HCT116 (cell line): ENCODE results near the gene KLHL40. TPM values are rescaled to one million over a fixed set of nuclear protein-coding genes. Genes with fewer than 3 reads are reported as not detected.

Experiments
- ATAC-seq: fragments of 200-7000 bp; cut with Tn5 transposase; 2 replicates; pipeline ENCODE4 v1.9.1; 2020; ENCODE audit warnings: mild to moderate bottlenecking, moderate library complexity
- BruUV-seq: library from RNA; stranded (reverse); fragments of 400-500 nt; replicated peaks from 2 replicates; lab custom pipeline; 2021; lab: Mats Ljungman, UMichigan
- CTCF ChIA-PET: fragments of 300-600 bp; sonication (Branson Sonifier 250); formaldehyde crosslinking; loops from one replicate; lab custom pipeline; 2021; ENCODE audit warnings: antibody characterized with exemption; lab: Charles Lee
- POLR2A ChIA-PET: fragments of 300-600, 350-600 bp; sonication (Branson Sonifier 250); formaldehyde crosslinking; loops from one replicate; lab custom pipeline; 2021; ENCODE audit warnings: antibody characterized with exemption; lab: Charles Lee
- RAD21 ChIA-PET, 2 experiments: fragments of 300-600 bp; sonication (Branson Sonifier 250); formaldehyde crosslinking; loops; one replicate each; lab custom pipeline; 2023; ENCODE audit warnings: low total read pairs in 2 of 2; ENCODE audit not compliant: uncharacterized antibody in 2 of 2, unreplicated experiment in 2 of 2, low non-redundant PET in 1 of 2; lab: Charles Lee
- DNase-seq: peaks from one replicate; pipeline ENCODE4 v3.0.0-alpha.2; 2010; ENCODE audit warnings: low read depth, low spot score
- H2AFZ ChIP-seq: fragments of 200-600 bp; shearing (Covaris generic), sonication (generic); 2 replicates; pipeline ENCODE4 v1.6.1; 2017; ENCODE audit warnings: low read depth, mixed run types, mixed read lengths, antibody characterized with exemption, low read length; ENCODE audit not compliant: poor library complexity, severe bottlenecking
- H3K27ac ChIP-seq: 2 replicates; pipeline ENCODE4 v1.5.1; 2012; ENCODE audit warnings: low read depth, low read length
- H3K27me3 ChIP-seq: fragments of 200-600 bp; sonication (generic); 2 replicates; pipeline ENCODE4 v1.6.1; 2016; ENCODE audit warnings: mixed run types, low read length, mixed read lengths; ENCODE audit not compliant: insufficient read depth
- H3K36me3 ChIP-seq, 2 experiments: fragments of 200-500 bp in 1 of 2; fragments of 200-600 bp in 1 of 2; sonication (Bioruptor generic) in 1 of 2; sonication (generic) in 1 of 2; 2 replicates each; pipeline versions ENCODE4 v1.5.1 to v1.6.1; 2014 to 2016; ENCODE audit warnings: low read length in 2 of 2, inconsistent platforms in 1 of 2, mixed read lengths in 1 of 2, mixed run types in 1 of 2; ENCODE audit not compliant: insufficient read depth in 2 of 2, control insufficient read depth in 1 of 2
- H3K4me1 ChIP-seq, 2 experiments: fragments of 200-600 bp in 1 of 2; sonication (generic) in 1 of 2; 2 replicates each; pipeline versions ENCODE4 v1.5.1 to v1.6.1; 2012 to 2017; ENCODE audit warnings: low read length in 2 of 2, inconsistent platforms in 1 of 2, mild to moderate bottlenecking in 1 of 2, mixed read lengths in 1 of 2, mixed run types in 1 of 2, moderate library complexity in 1 of 2; ENCODE audit not compliant: insufficient read depth in 2 of 2, control insufficient read depth in 1 of 2
- H3K4me2 ChIP-seq: fragments of 200-600 bp; sonication (generic); 2 replicates; pipeline ENCODE4 v1.6.1; 2017; ENCODE audit warnings: mixed run types, low read length, mixed read lengths
- H3K4me3 ChIP-seq, 2 experiments: fragments of 200-600 bp in 1 of 2; sonication (generic) in 1 of 2; replicated peaks in 1 of 2; 2 replicates each; pipeline ENCODE4 v1.5.1; 2011 to 2016; ENCODE audit warnings: low read length in 2 of 2, control low read depth in 1 of 2, low read depth in 1 of 2, mild to moderate bottlenecking in 1 of 2, mixed read lengths in 1 of 2, mixed run types in 1 of 2
- H3K79me2 ChIP-seq: fragments of 200-600 bp; sonication (generic); 2 replicates; pipeline ENCODE4 v1.6.1; 2017; ENCODE audit warnings: mild to moderate bottlenecking, mixed run types, low read length, moderate library complexity, mixed read lengths; ENCODE audit not compliant: insufficient read depth
- H3K9ac ChIP-seq: fragments of 200-600 bp; sonication (generic); 2 replicates; pipeline ENCODE4 v1.6.1; 2016; ENCODE audit warnings: low read length, mixed read lengths
- H3K9me2 ChIP-seq: fragments of 200-600 bp; sonication (generic), shearing (Covaris generic); 2 replicates; pipeline ENCODE4 v1.6.1; 2017; ENCODE audit warnings: mixed run types, mild to moderate bottlenecking, moderate library complexity; ENCODE audit not compliant: insufficient read depth
- H3K9me3 ChIP-seq, 2 experiments: fragments of 200-500 bp in 1 of 2; fragments of 200-600 bp in 1 of 2; sonication (Bioruptor generic) in 1 of 2; sonication (generic) in 1 of 2; 2 replicates each; pipeline ENCODE4 v1.6.1; 2014 to 2017; ENCODE audit warnings: low read length in 2 of 2, mixed read lengths in 2 of 2, inconsistent platforms in 1 of 2, low read depth in 1 of 2, mild to moderate bottlenecking in 1 of 2, mixed run types in 1 of 2, moderate library complexity in 1 of 2; ENCODE audit not compliant: control insufficient read depth in 1 of 2, insufficient read depth in 1 of 2
- H4K20me1 ChIP-seq: fragments of 200-600 bp; sonication (generic), shearing (Covaris generic); 2 replicates; pipeline ENCODE4 v1.6.1; 2017; ENCODE audit warnings: mixed run types, mild to moderate bottlenecking, moderate library complexity; ENCODE audit not compliant: insufficient read depth
- CEBPB ChIP-seq: IDR thresholded peaks from 2 replicates; pipeline ENCODE4 v1.6.1; 2012; ENCODE audit warnings: low read depth
- REST ChIP-seq: IDR thresholded peaks from 2 replicates; pipeline ENCODE4 v1.6.1; 2012; ENCODE audit warnings: low read depth
- ZBTB33 ChIP-seq: IDR thresholded peaks from 2 replicates; pipeline ENCODE4 v1.6.1; 2011; ENCODE audit warnings: mild to moderate bottlenecking, low read length, moderate library complexity; ENCODE audit not compliant: insufficient replicate concordance; ENCODE audit errors: extremely low read depth
- intact Hi-C: fragments of 100-400 bp; cut with micrococcal nuclease; formaldehyde crosslinking; loops from 2 replicates; pipeline ENCODE4 v1.10.0; 2022
- total RNA-seq: library from RNA; stranded (reverse); gene quantifications from one replicate; pipeline ENCODE4 v1.2.1, GENCODE V29; 2021; ENCODE audit not compliant: unreplicated experiment

KLHL40 gene
- total RNA-seq, 1 experiment from 2014 or later: not detected

GRCh38 chr3:42689421-42690014, 4.2 kb downstream of the KLHL40 start:
- Histone ChIP-seq H3K27me3 (peaks cover 3% of the 10 kb centered on the region; the same call in 1 of the 2 replicates), H3K36me3 (no peaks in the 10 kb centered on the region), H4K20me1 (no peaks in the 10 kb centered on the region), H3K9ac (no peak overlapping the region), H3K9me3 (no peaks in the 10 kb centered on the region), H3K9me2 (no peaks in the 10 kb centered on the region), H3K4me2 (no peak overlapping the region), H2AFZ (no peak overlapping the region), H3K4me3 (no peak overlapping the region), H3K4me1 (peaks cover under 1 to 5% of the 10 kb centered on the region in 2 experiments; a peak in 3 of 4 replicates), H3K79me2 (no peaks in the 10 kb centered on the region), H3K27ac (no peak overlapping the region)
- no TSS peak for BruUV-seq
- ChIA-PET CTCF (no interaction called here), POLR2A (no interaction called here), RAD21 (no interaction called here)
- intact Hi-C loops: no loop called here
- TF ChIP-seq REST (no peak), ZBTB33 (no peak), CEBPB (no peak)
- DNase-seq (no peak), ATAC-seq (no peak)
